Common myeloid progenitor, CD34-positive (primary cell): Measurements from ENCODE around the gene OR4K2. TPM values are rescaled to one million over a fixed set of nuclear protein-coding genes. Genes with fewer than 3 reads are reported as not detected.
"Not testable (repeated sequence)": the region's sequence is repeated elsewhere in the genome, so short reads cannot be mapped to it uniquely, and the experiment has no call there.

Experiments
- CTCF ChIA-PET: fragments of 350-600 bp; sonication (Branson Sonifier 250); formaldehyde crosslinking; loops from one replicate; lab custom pipeline; 2021; ENCODE audit warnings: antibody characterized with exemption; lab: Charles Lee
- POLR2A ChIA-PET: fragments of 350-600 bp; sonication (Branson Sonifier 250); formaldehyde crosslinking; loops from one replicate; lab custom pipeline; 2021; ENCODE audit warnings: antibody characterized with exemption; lab: Charles Lee
- DNase-seq, 3 donors: peaks; one replicate each; pipeline versions ENCODE4 v3.0.0 to v3.0.0-alpha.2; 2013
- H3K27ac ChIP-seq, 2 experiments: 1 replicate in 1 of 2; 2 replicates in 1 of 2; pipeline ENCODE4 v1.7.0; 2013; ENCODE audit warnings: inconsistent platforms in 2 of 2, low read length in 2 of 2, mild to moderate bottlenecking in 2 of 2, low read depth in 1 of 2, moderate library complexity in 1 of 2; ENCODE audit not compliant: severe bottlenecking in 2 of 2, insufficient read depth in 1 of 2, poor library complexity in 1 of 2
- H3K27me3 ChIP-seq, 5 experiments: replicated peaks in 2 of 5; 1 replicate in 3 of 5; 2 replicates in 2 of 5; pipeline versions ENCODE4 v1.6.1 to v1.7.0; 2013; ENCODE audit warnings: low read length in 4 of 5, mild to moderate bottlenecking in 2 of 5, moderate library complexity in 2 of 5, inconsistent platforms in 1 of 5; ENCODE audit not compliant: insufficient read depth in 5 of 5, control insufficient read depth in 4 of 5
- H3K36me3 ChIP-seq, 4 experiments: 1 replicate in 2 of 4; 2 replicates in 2 of 4; pipeline versions ENCODE4 v1.6.1 to v1.7.0; 2013; ENCODE audit warnings: low read length in 3 of 4, control low read depth in 1 of 4, mild to moderate bottlenecking in 1 of 4; ENCODE audit not compliant: control insufficient read depth in 4 of 4, insufficient read depth in 4 of 4
- H3K4me1 ChIP-seq, 4 experiments: 1 replicate in 3 of 4; 2 replicates in 1 of 4; pipeline versions ENCODE4 v1.6.1 to v1.7.1; 2013; ENCODE audit warnings: low read length in 3 of 4, mild to moderate bottlenecking in 3 of 4, control low read depth in 1 of 4, inconsistent platforms in 1 of 4, moderate library complexity in 1 of 4; ENCODE audit not compliant: control insufficient read depth in 4 of 4, insufficient read depth in 4 of 4; ENCODE audit errors: control extremely low read depth in 1 of 4
- H3K4me3 ChIP-seq, 7 experiments: 1 replicate in 4 of 7; 2 replicates in 3 of 7; pipeline versions ENCODE4 v1.5.1 to v1.7.0; 2013; ENCODE audit warnings: mild to moderate bottlenecking in 7 of 7, low read length in 6 of 7, moderate library complexity in 6 of 7, inconsistent platforms in 2 of 7, low read depth in 2 of 7, control low read depth in 1 of 7; ENCODE audit not compliant: insufficient read depth in 4 of 7, control insufficient read depth in 1 of 7; ENCODE audit errors: extremely low read depth in 1 of 7
- H3K9me3 ChIP-seq, 5 experiments: 1 replicate in 4 of 5; 2 replicates in 1 of 5; pipeline versions ENCODE4 v1.6.1 to v1.7.1; 2013; ENCODE audit warnings: low read length in 4 of 5, mild to moderate bottlenecking in 2 of 5, inconsistent platforms in 1 of 5, low read depth in 1 of 5, moderate library complexity in 1 of 5; ENCODE audit not compliant: control insufficient read depth in 4 of 5, insufficient read depth in 2 of 5; ENCODE audit errors: control extremely low read depth in 1 of 5
- WGBS: methylation state at CpG from one replicate; pipeline ENCODE4 v1.1.5; 2013; ENCODE audit not compliant: insufficient coverage; 5-methylcytosine and 5-hydroxymethylcytosine counted together
- polyA plus RNA-seq: library from polyadenylated mRNA; unstranded; fragments of 120-200 nt; gene quantifications from one replicate; pipeline ENCODE4 v1.2.1, GENCODE V29; 2013

Gene OR4K2, protein sequence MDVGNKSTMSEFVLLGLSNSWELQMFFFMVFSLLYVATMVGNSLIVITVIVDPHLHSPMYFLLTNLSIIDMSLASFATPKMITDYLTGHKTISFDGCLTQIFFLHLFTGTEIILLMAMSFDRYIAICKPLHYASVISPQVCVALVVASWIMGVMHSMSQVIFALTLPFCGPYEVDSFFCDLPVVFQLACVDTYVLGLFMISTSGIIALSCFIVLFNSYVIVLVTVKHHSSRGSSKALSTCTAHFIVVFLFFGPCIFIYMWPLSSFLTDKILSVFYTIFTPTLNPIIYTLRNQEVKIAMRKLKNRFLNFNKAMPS
- polyA plus RNA-seq, result not detected

DNA sequence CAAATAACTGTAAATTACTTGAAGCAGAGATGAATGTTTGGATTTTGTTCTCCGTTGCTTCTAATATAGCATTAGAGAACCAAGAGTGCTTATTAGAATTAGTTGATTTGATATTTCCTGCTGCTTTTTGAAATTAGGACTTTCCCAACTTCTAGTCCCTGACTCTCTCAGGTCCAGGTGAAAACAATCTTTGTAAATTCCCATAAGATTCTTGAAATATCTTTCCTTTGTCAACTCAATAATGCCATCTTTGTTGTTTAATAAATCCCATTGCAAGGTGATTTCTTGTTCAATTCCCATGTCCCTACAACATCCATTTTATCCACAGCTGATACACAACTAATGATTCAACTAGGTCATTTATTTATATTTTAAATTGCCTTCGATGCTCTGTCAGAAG lies at the start of gene OR4K2:
TSS of gene OR4K2 (plus strand) at position 301 of the 400 bp plus-strand sequence. CDS start 1,126 bp downstream, outside the sequence.
- WGBS, result no CpG with 5 or more reads among the region's 2 CpGs
- H3K36me3 ChIP-seq, result no peaks in the 10 kb centered on the region
- no peak within 1 kb of the TSS for H3K27ac ChIP-seq
- H3K27me3 ChIP-seq, result peaks cover 0 to 5% (median 3%) of the 10 kb centered on the region in 5 experiments
- no peak within 1 kb of the TSS for H3K4me3 ChIP-seq
- no peaks in the 10 kb centered on the region for H3K9me3 ChIP-seq
- H3K4me1 ChIP-seq, result no peaks in the 10 kb centered on the region
- ChIA-PET CTCF (no interaction called here), POLR2A (no interaction called here)
- no peak for DNase-seq

DNA sequence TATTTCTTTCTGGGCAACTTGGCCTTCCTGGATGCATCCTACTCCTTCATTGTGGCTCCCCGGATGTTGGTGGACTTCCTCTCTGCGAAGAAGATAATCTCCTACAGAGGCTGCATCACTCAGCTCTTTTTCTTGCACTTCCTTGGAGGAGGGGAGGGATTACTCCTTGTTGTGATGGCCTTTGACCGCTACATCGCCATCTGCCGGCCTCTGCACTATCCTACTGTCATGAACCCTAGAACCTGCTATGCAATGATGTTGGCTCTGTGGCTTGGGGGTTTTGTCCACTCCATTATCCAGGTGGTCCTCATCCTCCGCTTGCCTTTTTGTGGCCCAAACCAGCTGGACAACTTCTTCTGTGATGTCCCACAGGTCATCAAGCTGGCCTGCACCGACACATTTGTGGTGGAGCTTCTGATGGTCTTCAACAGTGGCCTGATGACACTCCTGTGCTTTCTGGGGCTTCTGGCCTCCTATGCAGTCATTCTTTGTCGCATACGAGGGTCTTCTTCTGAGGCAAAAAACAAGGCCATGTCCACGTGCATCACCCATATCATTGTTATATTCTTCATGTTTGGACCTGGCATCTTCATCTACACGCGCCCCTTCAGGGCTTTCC lies 47.2 kb upstream of the OR4K2 start:
- DNase-seq, H3K4me3 ChIP-seq, H3K36me3 ChIP-seq, CTCF ChIA-PET, H3K9me3 ChIP-seq, H3K27me3 ChIP-seq, POLR2A ChIA-PET, H3K4me1 ChIP-seq, H3K27ac ChIP-seq: not testable (repeated sequence)
- WGBS, result 64% methylated on average over 6 of the region's 12 CpGs

DNA sequence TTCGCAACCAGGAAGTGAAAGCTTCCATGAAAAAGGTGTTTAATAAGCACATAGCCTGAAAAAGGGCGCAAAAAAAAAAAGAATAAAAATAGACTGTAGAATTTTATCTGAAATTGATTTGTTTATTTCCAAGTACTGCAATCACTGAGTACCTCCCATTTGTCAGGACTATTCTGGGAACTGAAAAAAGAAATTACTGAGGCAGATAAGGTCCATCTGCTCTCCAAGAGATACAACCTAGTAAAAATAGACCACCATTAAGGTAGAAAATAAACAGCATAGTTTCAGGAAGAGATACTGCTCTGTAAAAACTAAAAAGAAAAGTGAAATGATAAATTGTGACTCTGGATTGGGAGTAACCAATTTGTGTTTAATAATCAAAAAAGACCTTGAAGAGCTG lies 46.6 kb upstream of the OR4K2 start:
- Histone ChIP-seq H3K9me3 (no peaks in the 10 kb centered on the region), H3K4me3 (no peak overlapping the region), H3K27me3 (no peaks in the 10 kb centered on the region), H3K4me1 (no peaks in the 10 kb centered on the region), H3K27ac (no peak overlapping the region), H3K36me3 (no peaks in the 10 kb centered on the region)
- DNase-seq, result no peak
- ChIA-PET CTCF (no interaction called here), POLR2A (no interaction called here)
- no CpG with 5 or more reads among the region's 2 CpGs for WGBS

DNA sequence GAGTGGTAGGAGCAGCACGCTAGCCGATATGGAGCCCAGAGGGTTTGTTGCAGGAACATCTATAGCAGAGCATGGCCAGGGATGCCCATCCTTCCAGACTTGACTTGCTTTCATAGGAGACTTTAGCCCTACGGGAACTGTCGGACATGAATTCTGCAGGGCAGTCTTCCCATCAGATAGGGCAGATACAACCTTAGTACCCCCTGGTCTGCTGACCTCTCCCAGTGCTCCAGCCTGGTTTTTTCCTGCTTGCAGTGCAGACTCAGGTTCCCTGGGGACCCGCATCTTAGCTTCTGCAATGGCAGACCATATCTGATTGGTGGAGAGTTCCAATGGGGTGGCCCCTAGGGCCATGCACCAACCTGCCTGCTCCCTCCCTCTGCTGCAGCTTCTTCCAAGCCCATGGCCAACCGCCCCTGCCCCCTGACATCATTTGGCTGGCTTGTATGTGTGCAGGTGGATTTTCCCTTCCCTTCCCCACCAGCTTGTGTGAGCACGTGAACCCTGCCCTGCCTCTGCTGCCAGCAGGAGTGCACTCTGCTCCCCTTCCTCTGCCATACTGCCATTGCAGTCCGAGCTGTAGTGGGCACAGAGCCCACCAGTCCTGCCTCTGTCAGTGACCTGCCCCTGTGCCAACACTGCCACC lies 40.6 kb upstream of the OR4K2 start:
- CTCF ChIA-PET, POLR2A ChIA-PET, H3K4me3 ChIP-seq, H3K27ac ChIP-seq, DNase-seq, H3K36me3 ChIP-seq, H3K4me1 ChIP-seq, H3K27me3 ChIP-seq: not testable (repeated sequence)
- H3K9me3 ChIP-seq, result peaks cover 0 to 13% (median 4%) of the 10 kb centered on the region in 5 experiments
- 88% methylated on average over 7 of the region's 8 CpGs for WGBS

DNA sequence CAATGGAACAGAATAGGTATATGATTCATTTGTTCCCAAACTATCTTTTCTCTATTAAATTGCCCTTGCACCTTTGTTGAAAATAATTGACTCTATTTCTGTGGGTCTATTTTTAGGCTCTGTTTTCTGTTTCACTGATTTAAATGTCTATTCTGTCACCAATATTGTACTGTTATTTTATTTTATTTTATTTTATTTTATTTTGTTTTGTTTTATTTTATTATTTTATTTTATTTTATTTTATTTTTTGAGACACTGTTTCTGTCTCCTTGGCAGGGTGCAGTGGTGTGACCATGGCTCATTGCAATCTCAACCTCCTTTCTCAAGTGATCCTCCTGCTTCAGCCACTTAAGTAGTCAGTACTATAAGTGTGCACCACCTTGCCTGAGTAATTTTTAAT lies 36.5 kb upstream of the OR4K2 start:
- Histone ChIP-seq H3K4me1 (no peaks in the 10 kb centered on the region), H3K4me3 (no peak overlapping the region), H3K9me3 (peaks cover 0 to 13% (median 4%) of the 10 kb centered on the region in 5 experiments), H3K36me3 (no peaks in the 10 kb centered on the region), H3K27me3 (no peaks in the 10 kb centered on the region), H3K27ac (no peak overlapping the region)
- DNase-seq, result no peak
- ChIA-PET CTCF (no interaction called here), POLR2A (no interaction called here)

DNA sequence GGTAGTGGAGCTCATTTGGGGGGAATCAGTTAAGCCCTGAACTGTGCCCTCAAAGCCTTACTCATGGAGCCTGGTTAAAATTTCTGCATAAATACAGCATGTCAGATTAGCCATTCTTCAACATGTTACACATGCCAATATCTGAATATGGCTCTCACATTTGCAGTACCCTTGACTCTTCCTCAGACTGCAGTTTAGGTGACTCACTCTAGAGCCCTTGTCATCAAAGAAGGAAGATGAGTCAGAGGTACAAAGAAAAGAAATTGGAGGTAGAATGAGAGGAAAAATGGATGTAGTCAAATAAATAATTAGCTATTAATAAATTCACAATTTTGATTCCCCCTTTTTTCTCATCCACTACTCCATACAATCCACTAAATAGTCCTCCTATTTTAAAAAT lies 23.6 kb upstream of the OR4K2 start:
- Histone ChIP-seq H3K4me3 (no peak overlapping the region), H3K9me3 (no peaks in the 10 kb centered on the region), H3K27me3 (no peaks in the 10 kb centered on the region), H3K36me3 (no peaks in the 10 kb centered on the region), H3K27ac (no peak overlapping the region), H3K4me1 (no peaks in the 10 kb centered on the region)
- POLR2A ChIA-PET, result no interaction called here
- DNase-seq, result no peak
- CTCF ChIA-PET, result no interaction called here

DNA sequence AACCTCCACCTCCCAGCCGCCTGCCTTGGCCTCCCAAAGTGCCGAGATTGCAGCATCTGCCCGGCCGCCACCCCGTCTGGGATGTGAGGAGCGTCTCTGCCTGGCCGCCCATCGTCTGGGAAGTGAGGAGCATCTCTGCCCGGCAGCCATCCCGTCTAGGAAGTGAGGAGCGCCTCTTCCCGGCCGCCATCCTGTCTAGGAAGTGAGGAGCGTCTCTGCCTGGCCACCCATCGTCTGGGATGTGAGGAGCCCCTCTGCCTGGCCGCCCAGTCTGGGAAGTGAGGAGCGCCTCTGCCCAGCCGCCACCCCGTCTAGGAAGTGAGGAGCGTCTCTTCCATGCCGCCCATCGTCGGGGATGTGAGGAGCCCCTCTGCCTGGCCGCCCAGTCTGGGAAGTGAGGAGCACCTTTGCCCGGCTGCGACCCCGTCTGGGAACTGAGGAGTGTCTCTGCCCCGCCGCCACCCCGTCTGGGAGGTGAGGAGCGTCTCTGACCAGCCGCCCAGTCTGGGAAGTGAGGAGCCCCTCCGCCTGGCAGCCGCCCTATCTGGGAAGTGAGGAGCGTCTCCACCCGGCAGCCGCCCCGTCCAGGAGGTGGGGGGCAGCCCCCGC lies 8.8 kb upstream of the OR4K2 start:
- H3K4me3 ChIP-seq, H3K4me1 ChIP-seq, H3K27ac ChIP-seq, H3K9me3 ChIP-seq, CTCF ChIA-PET, DNase-seq, H3K27me3 ChIP-seq, H3K36me3 ChIP-seq, POLR2A ChIA-PET: not testable (repeated sequence)
- 96% methylated on average over 31 of the region's 39 CpGs for WGBS
